GM06990 (cell line): ENCODE data around the gene CAV3.

Source experiments
- DNase-seq: peaks from one replicate; pipeline ENCODE4 v3.0.0-alpha.2; 2011; ENCODE audit not compliant: insufficient read length; ENCODE audit errors: extremely low read depth
- H3K27me3 ChIP-seq: replicated peaks from 2 replicates; pipeline ENCODE4 v1.6.0; 2011; ENCODE audit warnings: low read length; ENCODE audit not compliant: control insufficient read depth, insufficient read depth
- H3K36me3 ChIP-seq: 2 replicates; pipeline ENCODE4 v1.5.1; 2011; ENCODE audit warnings: low read length; ENCODE audit not compliant: control insufficient read depth, insufficient read depth
- H3K4me3 ChIP-seq: replicated peaks from 2 replicates; pipeline ENCODE4 v1.5.1; 2011; ENCODE audit warnings: low read depth, mild to moderate bottlenecking, control low read depth, low read length
- CTCF ChIP-seq: IDR thresholded peaks from 2 replicates; pipeline ENCODE4 v1.5.1; 2011; ENCODE audit warnings: low read length, control low read depth, mild to moderate bottlenecking, inconsistent platforms; ENCODE audit not compliant: insufficient read depth, poor library complexity, severe bottlenecking

The CAV3 gene

GRCh38 chr3:8790529-8790928 lies 56.9 kb downstream of the CAV3 start:
- no peak for DNase-seq
- Histone ChIP-seq H3K4me3 (no peak overlapping the region), H3K36me3 (no peaks in the 10 kb centered on the region), H3K27me3 (no peaks in the 10 kb centered on the region)
- TF ChIP-seq CTCF, result no peak

- Histone ChIP-seq H3K4me3 (no peak overlapping the region), H3K36me3 (no peaks in the 10 kb centered on the region), H3K27me3 (no peaks in the 10 kb centered on the region)
- TF ChIP-seq CTCF, result no peak
- DNase-seq, result no peak
Observed at GRCh38 chr3:8793242-8793641, 59.6 kb downstream of the CAV3 start.

- Histone ChIP-seq H3K27me3 (no peaks in the 10 kb centered on the region), H3K36me3 (no peaks in the 10 kb centered on the region), H3K4me3 (no peak overlapping the region)
- TF ChIP-seq CTCF, result no peak
- DNase-seq, result no peak
Observed at GRCh38 chr3:8794247-8794646, 60.6 kb downstream of the CAV3 start.
